ENCODE measurements around the gene TBC1D12. TPM values are rescaled to one million over a fixed set of nuclear protein-coding genes. Genes with fewer than 3 reads are reported as not detected.
"Not testable (repeated sequence)": the region's sequence is repeated elsewhere in the genome, so short reads cannot be mapped to it uniquely, and the experiment has no call there.

TBC1D12 gene
- total RNA-seq, 1 donor from 2014 or later, result 4.6 TPM

DNA sequence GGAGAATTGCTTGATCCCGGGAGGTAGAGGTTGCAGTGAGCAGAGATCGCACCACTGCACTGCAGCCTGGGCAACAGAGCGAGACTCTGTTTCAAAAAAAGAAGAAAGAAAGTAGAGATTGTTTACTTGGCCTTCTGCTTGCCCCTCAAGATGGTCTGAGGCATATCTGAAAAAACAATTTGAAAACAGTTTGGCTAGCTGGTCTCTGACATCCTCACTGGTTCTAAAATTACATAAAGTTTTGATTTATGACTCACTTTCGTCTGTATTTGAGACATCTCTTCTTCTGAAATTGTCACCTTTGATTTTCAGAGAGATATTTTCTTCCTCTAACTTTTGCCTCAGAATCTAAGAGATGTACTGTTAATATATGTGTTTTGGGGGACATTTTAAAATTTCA lies 93.7 kb downstream of the TBC1D12 start:
- DNase-seq (ENCODE audit: missing footprints) (no peak), ATAC-seq (no peak)
- intact Hi-C loops (cut with DNase I), result no loop called here

DNA sequence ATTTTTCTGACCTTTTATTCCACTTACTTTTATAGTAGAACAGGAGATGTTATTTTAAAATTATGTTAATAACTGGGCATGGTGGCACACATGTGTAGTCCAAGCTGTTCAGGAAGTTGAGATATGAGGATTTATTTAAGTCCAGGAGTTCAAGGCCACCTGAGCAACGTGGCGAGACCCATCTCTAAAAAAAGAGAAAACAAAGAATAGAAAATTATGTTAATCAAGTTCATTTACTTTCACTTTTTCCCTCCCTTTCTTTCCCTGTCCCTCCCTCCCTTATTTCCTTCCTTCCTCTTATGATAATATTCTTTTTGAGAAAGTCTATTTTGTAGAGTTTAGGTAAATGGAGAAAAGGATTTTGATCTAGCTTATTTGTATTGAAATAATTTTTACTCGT lies 94.3 kb downstream of the TBC1D12 start:
- ATAC-seq (no peak), DNase-seq (ENCODE audit: missing footprints) (no peak)
- intact Hi-C loops (cut with DNase I), result no loop called here

DNA sequence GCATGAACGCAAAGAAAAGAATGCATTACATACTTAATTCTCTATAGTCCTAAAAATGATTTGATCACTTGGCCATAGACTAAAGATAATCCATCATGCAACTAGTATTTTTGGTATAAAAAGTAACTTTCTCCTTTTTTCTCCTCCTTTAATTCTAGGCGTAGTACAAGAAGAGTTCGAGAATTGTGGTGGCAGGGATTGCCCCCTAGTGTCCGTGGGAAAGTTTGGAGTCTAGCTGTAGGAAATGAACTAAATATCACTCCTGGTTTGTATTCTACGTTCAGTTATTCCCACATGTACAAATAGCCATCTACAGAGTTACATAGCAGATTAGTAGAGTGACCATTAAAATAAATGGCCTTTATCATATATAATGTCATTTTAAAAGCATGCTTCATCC lies 97.7 kb downstream of the TBC1D12 start:
- intact Hi-C loops (cut with DNase I), result no loop called here
- no peak for ATAC-seq
- no peak for DNase-seq (ENCODE audit: missing footprints)

DNA sequence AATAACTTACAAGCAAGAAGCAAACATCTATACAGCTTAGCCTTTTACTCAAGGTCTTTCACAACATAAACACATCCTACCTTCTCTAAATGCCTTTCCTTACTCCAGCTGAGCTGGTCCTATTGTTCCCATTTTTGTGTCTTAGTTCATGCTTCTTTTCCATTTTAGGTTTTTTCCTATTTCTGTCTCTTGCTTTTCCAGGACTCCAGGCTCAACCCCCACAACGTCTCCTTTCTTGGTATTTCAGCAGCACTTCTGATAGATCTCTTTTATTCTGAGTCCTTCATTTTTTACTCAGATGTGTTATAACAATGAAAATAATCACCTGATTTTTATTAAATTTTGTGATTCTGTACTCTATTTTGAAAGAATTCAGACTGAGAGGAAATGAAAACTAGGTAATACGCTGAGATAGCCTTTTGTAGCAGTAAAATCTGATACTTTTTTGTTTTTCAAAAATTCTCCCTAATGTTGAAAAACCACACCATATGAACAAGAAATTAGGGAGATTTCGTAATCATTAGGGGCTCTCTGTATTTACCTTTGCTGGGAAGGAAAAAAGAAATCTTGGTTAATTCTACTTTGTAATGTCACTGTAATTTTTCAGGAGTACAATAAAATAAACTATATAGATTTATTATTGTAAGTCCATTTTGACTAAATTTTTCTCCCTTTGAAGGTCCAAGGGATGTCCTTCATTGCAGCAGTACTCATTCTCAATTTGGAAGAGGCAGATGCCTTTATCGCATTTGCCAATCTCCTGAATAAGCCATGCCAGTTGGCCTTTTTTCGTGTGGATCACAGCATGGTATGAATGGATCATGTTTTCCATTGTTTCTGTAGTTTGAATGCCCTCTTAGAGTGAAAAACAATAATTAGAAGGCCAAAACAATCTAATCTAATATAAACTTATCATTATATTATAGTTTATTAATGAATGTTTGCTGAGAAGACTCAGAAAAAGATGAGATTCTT lies 119.2 kb downstream of the TBC1D12 start:
- intact Hi-C loops (cut with DNase I), result no loop called here
- ATAC-seq (no peak), DNase-seq (ENCODE audit: missing footprints) (no peak)

DNA sequence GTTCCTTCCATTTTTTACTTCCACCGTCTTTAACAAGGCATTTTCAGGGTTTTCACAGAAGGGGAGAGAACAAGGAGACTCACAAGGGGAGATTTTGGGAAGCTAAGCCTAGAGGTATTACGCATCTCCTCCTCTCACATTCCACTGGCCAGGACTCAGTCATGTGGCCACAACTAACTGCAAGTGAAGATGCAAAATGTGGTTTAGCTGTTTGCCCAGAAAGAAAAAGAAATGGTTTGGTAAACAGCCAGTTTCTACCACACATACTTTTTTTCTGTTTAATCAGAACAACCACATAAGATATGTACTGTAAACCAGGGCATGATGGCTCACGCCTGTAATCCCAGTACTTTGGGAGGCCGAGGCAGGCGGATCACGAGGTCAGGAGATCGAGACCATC lies 121.8 kb downstream of the TBC1D12 start:
- no peak for DNase-seq (ENCODE audit: missing footprints)
- intact Hi-C loops (cut with DNase I), result no loop called here
- ATAC-seq, result no peak

DNA sequence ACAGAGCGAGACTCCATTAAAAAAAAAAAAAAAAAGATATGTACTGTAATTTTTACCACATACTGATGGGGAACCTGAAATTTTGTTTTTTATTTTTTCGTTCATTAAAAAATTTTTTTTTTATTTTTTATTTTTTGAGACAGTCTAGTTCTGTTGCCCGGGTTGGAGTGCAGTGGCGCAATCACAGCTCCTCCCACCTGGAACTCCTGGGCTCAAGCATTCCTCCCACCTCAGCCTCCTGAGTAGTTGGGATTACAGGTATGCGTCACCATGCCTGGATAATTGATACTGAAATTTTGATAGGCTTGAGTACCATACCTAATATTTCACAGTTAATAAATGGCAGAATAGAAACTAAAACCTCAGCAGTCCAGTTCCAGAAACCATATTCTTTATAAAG lies 122.4 kb downstream of the TBC1D12 start:
- intact Hi-C loops (cut with DNase I), result no loop called here
- DNase-seq (ENCODE audit: missing footprints), result no peak
- ATAC-seq, result no peak

DNA sequence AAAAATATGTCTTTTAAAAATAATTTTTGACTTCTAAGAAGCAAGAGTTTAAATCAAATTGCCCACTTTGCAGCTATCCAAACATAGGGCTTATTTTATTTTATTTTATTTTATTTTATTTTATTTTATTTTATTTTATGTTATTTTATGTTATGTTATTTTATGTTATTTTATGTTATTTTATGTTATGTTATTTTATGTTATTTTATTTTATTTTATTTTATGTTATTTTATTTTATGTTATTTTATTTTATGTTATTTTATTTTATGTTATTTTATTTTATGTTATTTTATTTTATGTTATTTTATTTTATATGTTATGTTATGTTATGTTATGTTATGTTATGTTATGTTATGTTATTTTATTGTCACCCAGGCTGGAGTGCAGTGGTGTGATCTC lies 129.2 kb downstream of the TBC1D12 start:
- intact Hi-C loops (cut with DNase I); ATAC-seq; DNase-seq (ENCODE audit: missing footprints): not testable (repeated sequence)

DNA sequence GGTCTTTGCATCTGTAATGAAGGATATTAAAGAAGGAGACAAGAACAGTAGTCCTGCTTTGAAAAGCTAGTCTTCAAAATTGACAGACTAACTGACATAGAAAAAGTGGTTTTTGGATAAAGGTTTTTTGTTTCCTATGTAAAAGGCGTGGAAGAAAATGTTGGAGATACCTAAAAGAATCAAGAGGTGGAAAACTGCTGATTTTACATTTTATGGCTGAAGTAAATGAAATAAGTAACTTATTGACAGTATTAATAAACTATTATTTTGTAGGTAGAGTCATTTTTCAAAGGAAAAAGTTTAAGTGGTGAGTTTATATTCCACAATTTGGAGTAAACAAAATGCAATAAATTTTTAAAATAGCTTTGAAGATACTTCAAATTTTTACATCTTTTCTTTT lies 130.7 kb downstream of the TBC1D12 start:
- ATAC-seq, result no peak
- intact Hi-C loops (cut with DNase I), result no loop called here
- no peak for DNase-seq (ENCODE audit: missing footprints)

DNA sequence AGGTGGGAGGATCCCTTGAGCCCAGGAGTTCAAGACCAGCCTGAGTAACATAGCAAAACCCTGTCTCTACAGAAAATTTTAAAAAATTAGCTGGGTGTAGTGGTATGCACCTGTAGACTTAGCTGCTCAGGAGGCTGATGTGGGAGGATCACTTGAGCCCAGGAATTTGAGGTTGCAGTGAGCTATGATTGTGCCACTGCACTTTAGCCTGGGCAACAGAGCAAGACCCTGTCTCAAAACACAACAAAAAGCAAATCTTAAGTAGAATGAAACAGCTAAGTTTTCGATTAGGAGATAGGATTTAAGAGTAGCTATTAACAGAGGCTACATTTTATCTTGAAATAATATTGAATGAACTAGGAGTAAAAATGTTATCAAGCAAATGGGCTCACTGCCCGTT lies 139.9 kb downstream of the TBC1D12 start:
- intact Hi-C loops (cut with DNase I); ATAC-seq; DNase-seq (ENCODE audit: missing footprints): not testable (repeated sequence)

DNA sequence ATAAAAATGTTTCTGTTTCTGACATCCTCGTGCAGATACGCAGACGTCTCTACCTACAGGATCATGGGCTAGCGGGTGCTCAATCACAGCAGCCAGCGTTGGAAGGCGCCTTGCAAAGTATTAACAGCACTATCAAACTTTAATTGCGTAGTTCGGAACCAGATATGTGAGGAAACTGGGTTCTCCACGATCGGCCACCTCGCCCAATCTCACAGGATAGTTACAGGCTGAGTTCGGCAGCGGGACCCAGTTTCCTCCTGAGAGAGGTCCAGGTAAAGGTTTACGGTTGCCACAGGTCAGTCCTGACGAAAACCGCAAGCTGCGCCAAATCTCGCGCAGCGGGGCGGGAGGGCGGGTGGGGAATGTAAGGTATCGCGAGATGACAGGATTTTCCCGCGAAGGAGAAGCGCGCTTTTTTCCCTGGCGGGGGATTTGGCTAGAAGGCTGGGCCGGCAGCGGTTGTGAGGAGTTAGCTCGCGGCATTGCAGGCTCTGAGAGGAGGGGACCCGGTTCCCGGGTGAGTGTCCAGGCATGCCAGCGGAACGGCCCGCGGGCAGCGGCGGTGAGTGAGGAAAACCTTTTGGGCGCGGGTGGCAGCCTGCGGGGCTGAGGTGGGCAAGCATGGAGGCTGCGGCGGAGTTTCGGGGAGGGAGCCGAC lies 143.2 kb downstream of the TBC1D12 start, which contains the start of gene HELLS:
Gene HELLS, plus strand, starts transcription at position 398 of the 658 bp plus-strand sequence. Its CDS starts 134 bp downstream, at position 532.
- intact Hi-C loops (cut with DNase I), result no loop called here
- peak; percentile 73 for DNase-seq (ENCODE audit: missing footprints)
- peak; percentile 78 for ATAC-seq

DNA sequence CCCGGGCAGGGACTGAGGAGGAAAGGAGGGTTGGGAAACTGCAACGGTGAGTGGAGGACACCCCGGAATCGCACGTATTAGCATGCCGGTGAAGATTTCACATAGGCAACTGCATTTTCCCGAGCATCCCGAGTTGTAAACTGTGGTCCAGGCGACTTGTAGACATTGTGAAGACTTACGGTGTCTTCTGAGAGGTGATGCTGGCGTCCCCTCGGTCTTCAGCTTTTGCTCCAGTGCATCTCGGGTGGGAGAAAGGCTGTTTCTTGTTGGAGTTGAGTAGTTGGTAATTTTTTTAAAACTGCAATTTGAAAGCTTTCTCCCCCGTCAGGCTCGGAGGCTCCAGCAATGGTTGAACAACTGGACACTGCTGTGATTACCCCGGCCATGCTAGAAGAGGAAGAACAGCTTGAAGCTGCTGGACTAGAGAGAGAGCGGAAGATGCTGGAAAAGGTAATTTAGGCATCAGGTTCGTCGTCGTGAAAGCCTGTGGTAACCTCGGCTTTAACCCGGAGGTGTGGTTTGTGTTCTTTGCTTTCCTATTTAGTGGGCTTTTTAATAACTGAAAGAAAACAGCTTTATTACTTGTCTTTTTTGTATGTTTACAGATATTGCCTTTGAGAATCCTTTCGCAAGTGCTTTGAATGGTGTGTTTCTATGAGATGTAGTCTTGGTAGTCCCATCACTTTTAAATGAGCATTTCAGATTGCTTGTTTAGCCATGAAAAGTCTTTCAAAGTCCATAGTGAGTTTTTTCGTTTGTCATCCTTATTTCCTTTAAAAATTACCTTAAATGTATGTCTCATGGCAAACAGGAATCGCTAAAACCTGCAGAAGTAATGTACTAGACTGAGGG lies 143.9 kb downstream of the TBC1D12 start:
- intact Hi-C loops (cut with DNase I), result no loop called here
- ATAC-seq (peak; percentile 23), DNase-seq (ENCODE audit: missing footprints) (no peak)

DNA sequence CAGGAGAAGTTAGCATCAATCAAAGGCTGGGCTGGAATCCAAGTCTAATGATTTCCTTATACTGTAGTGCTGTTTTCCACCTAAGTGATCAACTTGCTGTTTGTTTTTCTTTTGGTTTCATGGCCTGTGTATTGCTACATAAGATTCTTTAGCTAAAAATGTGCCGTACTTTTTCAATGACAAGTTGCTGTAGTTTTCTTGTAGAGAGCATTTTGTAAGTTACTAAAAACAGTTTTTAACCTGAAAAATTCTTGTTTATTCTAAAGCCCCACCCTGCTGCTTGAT lies 144.5 kb downstream of the TBC1D12 start:
- intact Hi-C loops (cut with DNase I), result no loop called here
- DNase-seq (ENCODE audit: missing footprints) (no peak), ATAC-seq (no peak)

DNA sequence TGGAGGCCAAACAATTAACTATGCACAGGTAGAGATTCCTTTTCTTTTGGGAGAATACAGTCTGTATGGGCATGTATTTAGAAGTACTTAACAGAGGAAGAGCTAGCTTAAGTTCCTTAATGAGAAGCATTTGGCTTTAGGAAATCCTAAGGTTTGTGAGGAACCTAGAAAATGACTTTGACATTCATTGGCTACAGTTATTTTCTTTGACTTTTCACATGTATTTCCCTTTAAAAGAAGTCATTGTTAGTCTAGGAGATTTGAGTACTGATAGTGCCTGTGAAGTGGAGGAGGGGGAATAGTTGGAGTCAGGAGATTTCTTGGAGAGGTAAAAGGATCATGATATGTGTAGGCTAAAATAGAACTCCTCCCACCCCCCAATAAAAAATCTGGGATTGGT lies 146.9 kb downstream of the TBC1D12 start:
- intact Hi-C loops (cut with DNase I), result no loop called here
- no peak for ATAC-seq
- DNase-seq (ENCODE audit: missing footprints), result no peak

DNA sequence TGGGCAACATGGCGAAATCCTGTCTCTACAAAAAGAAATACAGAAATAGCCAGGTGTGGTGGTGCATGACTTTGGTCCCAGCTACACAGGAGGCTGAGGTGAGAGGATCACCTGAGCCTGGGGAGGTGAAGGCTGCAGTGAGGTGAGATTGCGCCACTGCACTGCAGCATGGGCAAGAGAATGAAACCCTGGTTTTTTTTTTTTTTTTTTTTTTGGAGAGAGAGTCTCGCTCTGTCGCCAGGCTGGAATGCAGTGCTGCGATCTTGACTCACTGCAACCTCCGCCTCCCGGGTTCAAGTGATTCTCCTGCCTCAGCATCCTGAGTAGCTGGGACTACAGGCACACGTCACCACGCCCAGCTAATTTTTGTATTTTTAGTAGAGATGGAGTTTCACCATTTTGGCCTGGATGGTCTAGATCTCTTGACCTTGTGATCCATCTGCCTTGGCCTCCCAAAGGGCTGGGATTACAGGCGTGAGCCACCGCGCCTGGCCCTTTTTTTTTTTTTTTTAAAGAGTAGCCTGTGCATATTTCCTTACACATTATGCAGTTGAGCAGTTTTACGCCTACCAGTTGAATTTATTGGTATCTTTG lies 165.5 kb downstream of the TBC1D12 start:
- ATAC-seq; intact Hi-C loops (cut with DNase I); DNase-seq (ENCODE audit: missing footprints): not testable (repeated sequence)

DNA sequence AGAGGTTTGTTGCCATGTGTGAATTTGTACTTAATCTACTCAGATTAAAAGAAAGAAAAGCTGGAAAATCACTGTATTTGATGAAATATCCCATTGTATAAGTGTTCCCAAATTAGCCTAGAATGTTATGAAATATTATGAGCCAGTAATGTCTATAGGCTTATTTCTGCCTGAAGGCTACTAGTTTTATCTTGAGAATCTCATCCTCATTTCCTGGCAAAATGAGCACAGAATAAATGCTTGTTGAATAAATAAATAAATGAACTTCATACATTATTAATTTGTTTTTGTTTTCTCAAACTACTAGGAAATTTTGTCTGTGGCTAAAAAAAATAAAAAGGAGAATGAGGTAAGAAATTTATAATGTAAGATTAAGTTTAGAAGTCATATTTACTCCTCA lies 168.7 kb downstream of the TBC1D12 start:
- intact Hi-C loops (cut with DNase I), result no loop called here
- ATAC-seq (no peak), DNase-seq (ENCODE audit: missing footprints) (no peak)

DNA sequence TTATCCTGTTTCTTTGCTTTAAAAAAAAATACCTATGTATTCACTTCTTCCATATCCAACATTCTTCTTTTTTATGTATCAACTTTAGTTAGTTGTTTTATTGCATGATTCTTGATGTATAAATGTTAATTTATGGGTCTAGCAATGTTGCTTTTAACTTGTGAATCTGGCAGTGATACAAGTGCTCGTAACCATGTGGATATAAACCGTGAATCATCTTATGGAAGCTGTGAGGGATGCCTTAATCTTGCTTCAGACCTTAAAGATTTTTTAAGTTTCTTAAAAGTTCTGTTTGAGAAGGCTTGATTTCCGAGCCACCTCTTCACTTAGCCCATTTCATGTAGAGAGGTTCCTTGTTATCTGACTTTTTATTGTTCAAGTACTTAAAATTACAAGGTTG lies 169.2 kb downstream of the TBC1D12 start:
- ATAC-seq, result no peak
- intact Hi-C loops (cut with DNase I), result no loop called here
- no peak for DNase-seq (ENCODE audit: missing footprints)

DNA sequence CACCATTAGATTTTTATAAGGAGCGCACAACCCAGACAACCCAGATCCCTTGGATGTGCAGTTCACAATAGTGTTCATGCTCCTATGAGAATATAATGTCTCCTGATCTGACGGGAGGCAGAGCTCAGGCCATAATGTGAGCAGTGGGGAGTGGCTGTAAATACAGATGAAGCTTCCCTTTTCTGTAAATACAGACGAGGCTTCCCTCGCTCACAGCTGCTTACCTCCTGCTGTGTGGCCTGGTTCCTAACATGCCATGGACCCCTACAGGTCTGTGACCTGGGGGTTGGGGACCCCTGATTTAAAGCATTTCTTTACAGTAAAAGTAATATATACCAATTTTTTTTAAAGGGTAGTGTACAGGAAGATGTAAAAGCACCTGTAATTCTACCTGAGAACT lies 176.4 kb downstream of the TBC1D12 start:
- DNase-seq (ENCODE audit: missing footprints) (no peak), ATAC-seq (no peak)
- intact Hi-C loops (cut with DNase I), result no loop called here

DNA sequence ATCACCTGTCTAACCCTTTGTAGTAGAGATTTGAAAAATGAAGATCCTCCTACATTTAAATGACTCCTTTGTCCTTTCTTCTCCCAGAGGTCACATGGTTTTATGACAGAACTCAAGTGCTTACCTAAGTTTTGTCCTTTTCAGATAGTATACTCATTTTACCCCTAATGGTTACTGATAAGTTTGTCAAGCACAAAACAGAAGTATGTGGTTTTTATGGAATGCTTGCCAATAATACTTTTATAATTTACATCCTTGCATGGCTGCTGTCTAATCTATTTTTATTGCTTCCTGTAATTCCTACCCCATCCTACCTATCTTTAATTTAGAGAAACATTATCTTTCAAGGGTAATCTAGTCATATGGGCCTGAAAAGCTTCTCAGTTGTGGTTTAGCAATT lies 180.8 kb downstream of the TBC1D12 start:
- intact Hi-C loops (cut with DNase I), result no loop called here
- ATAC-seq (no peak), DNase-seq (ENCODE audit: missing footprints) (no peak)

Data from Right ventricle myocardium inferior (tissue), 1 donor.